ENCODE data around the gene CCDC148.

The CCDC148 gene

GRCh38 chr2:158456309-158457066, at the start of gene CCDC148, which contains the start of gene PKP4:
CCDC148 (minus strand) TSS chr2:158456753; CDS start chr2:158456439, 314 bp downstream.
PKP4 (plus strand) TSS chr2:158456952; CDS start chr2:158533185, 76,233 bp downstream.
- peak; percentile 77 for DNase-seq

DNA sequence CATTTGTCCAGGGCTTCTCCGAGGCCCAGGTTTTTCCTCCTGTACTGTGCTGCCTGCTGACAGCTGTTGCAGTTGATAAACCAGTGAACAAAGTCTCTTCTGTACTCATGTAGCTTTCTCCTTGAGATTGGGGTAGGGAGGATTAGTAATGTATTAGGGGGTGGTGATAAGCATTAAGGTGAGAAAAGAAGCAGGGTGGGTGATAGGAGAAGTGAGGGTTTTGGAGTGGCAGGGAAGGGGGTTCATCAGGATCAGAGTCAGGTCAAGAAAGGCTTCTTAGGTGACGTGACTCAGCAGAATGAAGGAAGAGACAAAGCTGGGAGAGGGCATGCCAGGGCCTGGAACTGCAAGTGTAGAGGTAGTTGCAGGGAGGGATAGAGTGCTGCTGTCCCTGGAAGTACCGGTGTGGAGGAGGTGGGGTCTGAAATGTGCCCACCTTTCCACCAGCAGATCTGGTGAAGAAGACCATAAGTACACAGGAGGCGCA, 48.9 kb upstream of the CCDC148 start:
- no peak for DNase-seq

DNA sequence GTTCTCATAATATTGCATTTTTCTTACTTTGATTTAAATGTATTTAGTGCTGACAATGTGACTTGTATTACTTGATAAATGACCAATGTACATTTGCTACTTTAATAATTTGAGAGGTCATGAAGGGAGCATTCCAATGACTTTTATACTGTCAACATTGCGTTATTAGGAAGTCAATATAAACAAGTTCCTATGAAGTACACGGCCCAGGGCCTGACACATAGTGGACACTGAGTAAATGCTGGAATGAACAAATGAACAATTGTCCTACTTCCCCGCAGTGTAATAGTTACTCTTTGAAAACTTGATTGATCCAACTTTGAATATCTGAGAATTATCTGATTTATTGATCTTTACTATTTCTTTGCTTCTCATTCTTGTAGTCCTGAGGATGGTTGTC, 47.5 kb upstream of the CCDC148 start:
- DNase-seq, result no peak

GRCh38 chr2:158502974-158503373, 46.4 kb upstream of the CCDC148 start:
- DNase-seq, result no peak

DNA sequence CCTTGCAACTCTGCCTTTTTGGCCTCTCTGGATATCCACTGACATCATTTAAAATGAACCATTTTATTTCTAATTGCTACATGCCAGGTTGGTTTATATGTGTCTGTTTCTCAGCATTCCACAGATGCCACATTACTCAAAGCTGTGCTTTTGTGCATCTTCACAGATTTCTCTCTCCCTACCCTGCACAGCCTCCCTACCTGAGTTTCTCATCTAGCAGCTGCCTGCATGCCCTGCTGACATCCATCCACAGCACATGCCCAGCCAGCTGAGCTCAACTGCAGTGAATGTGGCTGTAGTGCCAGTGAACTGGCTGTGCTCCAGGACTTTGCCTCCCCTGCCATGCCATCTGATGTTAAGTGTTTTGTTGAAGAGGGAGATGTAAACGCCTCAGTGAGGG, 44.7 kb upstream of the CCDC148 start:
- DNase-seq, result no peak

DNA sequence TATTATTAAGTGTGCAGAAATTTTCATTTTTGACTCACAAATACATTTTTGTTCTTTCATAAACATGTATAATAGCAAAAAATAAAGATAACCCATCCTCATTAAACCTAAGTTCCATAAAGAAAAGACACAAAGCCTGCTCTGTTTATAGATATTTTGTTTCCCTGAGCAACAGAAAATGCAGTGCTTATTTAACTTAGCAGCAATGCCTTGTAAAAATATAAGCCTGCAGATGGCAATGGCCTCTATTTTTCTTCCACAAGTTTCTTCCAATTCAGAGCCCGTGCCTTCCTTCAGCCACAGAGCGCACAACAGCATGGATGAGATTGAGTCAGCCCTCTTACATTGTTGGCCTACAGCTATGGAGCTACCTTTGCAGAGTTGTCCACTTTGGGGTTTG, 43.8 kb upstream of the CCDC148 start:
- DNase-seq, result no peak

GRCh38 chr2:158499383-158499782, 42.8 kb upstream of the CCDC148 start:
- DNase-seq, result no peak

DNA sequence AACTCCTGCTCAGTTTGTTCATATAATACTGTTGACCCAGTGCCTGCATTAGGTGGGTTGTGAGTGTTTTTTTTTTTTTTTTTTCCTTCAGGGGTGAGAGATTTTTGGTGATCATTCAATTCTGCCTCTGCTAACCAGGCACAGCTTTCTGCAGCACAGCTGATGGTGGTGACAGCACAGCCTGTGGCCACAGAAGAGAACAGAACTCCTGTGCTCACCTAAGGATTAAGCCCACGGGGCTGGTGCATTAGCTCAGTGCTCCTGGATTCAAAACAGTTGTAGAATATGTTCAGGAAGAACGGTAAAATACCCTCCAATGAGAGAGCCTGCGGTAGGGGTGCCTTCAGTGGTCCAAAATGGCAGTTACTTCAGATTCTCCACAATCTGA, 42.2 kb upstream of the CCDC148 start:
- DNase-seq, result no peak

DNA sequence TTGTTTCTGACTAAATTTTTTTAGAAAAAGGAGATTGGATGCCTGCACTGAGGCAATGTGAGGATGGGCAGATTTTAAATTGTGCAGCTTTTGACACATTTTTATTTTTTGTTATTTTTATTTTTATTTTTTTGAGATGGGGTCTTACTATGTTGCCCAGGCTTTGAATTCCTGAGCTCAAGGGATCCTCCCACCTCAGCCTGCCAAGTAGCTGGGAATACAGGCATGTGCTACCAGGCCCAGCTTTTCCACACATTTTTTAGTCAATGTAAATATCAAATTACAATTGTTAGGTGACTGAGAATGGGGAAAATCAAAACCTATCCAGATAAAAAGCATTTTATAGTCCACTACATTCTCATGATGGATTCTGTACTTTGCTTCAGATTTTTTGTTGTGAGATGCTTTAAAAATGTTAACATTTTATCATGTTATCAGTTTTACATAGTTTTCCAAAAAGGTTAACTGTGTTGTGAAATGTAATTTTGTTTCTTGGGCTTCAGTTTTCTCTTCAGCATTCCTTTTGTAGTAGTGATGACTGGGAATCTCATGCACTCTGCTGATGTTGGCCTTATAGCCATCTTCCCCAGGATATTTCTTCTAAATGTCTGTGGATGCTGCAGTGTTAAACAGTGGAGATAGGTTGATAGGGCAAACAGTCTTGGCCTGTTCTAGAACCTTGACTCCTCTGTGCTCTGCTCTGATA, 41.6 kb upstream of the CCDC148 start:
- no peak for DNase-seq

- DNase-seq, result no peak
Observed at GRCh38 chr2:158497486-158497885, 40.9 kb upstream of the CCDC148 start.

DNA sequence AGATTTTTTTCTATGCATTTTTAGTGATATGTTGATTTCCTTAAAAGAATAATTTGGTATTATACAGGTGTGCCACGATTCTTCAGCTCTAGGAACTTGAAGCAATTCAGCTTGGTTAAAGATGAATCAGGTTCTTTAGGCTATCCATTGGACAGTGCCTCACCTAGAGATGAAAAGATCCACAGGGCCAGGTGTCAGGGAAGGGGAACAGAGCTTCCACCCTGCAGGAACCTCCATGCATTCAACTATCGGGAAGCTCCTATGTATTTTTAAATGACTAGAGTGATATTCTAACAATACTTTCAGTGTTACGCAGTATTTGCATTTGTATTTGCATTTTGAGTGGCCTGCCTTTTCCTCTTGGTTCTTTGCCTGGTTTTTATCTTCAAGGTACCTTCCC, 40.4 kb upstream of the CCDC148 start:
- DNase-seq, result no peak

DNA sequence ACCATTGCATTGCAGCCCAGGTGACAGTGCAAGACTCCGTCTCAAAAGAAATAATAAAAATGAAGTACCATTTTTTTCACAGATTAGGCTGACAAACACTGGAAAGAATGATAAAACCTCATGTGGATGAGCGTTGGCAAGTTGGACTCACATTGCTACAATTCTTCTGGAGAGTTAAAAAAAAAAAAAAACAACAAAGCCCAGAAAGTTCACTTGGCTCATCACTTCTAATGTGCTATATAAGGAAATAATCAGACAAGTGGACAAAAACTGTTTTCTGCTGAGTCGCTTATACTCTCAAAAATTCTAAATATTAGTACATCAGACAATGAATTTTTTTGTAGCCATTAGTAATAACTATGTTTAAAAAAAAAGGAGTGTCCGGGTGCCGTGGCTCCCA, 38.6 kb upstream of the CCDC148 start:
- no peak for DNase-seq

- DNase-seq, result peak; percentile 34
Observed at GRCh38 chr2:158493458-158493857, 36.9 kb upstream of the CCDC148 start.

- DNase-seq, result no peak
Observed at GRCh38 chr2:158491072-158491471, 34.5 kb upstream of the CCDC148 start.

DNA sequence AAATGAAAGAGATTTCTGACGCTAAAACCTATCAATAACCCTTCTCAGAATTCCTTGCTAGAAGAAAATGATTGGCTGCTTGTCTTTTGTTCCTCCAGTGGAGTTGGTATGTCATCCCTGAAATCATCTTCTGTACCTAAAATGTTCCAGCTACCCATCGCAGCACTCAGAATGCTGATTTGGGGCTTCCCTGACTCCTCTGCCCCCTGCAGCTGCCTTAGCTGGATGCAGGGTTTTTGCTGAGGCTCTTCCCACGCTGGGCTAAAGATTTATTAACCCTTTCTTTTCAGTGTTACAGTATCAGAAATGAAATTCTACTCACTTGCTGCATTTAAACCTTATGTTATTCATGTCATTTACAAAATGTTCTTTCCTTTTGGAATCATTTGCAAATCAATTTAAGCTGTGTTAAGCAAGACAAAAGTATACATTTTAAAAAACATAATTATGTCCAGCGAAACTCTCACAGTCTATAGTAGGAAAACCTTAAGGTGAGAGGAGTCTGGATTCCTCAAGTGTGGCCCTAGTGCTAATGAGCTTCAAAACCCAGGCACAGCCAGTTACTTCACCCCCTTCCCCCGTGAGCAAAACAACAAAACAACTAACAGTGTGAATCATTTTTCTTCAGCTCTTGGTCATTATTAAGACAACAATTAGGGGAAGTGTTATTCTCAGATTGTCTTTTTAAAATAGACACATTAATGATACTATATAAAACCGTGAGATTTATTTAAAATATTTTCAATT, 33.0 kb upstream of the CCDC148 start:
- no peak for DNase-seq

DNA sequence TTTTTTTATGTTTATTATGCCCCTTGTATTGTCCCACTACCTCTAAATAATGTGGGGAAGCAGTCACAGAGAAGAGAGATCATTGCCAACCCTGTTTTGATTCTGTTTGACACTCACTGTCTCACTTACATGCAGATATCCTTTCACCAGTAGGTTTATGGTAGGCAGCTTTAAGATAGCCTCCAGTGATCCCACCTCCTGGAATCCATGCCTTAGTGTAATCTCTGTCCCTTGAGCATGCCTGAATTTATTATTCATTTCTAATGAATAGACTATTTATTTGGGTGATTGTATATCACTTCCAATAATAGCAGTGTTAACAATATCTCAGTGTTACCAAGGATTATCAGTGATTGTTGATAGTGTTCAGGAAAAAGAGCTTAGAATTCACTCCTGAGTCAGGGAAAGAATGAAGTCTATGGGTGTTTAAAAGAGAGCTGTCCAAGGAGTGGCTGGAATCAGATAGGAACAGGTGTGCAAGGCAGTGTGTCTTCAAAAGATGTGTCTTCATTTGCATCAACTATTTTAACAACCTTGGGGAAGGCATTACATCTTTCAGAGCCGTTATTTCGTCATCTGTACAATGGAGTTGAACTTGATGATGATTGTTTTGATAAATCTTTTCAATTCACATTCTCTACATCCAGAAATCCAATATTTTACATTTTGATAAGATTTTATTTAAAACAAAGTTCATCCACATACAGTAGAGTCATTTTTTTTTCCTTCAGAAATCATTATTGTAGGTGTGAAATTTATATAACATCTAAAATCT, 32.1 kb upstream of the CCDC148 start:
- DNase-seq, result no peak

DNA sequence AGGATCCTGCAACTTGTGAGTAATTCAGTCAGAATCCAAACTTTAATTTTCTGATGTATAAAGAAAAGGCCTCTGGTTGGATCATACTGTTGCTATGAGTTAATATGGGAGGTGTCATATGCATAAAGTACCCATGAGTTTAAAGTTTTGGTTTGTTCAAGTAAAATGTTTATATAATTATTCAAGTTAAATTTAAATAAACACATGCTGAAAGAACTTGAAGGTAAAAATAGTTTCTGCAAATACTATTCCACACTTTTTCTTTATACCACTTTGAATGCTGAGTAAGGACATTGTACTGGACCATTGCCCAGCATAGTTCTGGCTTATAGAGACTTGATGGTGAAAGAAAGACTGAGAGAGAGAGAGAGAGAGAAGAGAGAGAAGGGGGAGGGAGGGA, 30.9 kb upstream of the CCDC148 start:
- DNase-seq, result no peak

DNA sequence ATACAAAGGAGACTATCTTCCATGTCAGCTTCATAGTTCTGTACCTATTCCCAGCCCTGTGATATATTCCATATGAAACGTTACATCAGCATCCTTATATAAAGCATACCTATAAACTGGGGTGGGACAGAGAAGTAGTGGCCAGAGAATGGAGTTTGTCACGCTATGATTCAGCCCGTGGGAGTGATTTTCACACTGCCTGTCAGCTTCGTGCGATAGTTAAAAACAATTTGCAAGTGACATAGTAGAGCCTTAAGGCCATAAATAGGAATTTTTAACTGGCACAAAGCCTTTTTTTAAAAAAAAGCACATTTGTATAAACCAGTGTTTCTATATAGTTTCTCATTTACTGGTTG, 30.4 kb upstream of the CCDC148 start:
- DNase-seq, result no peak

- no peak for DNase-seq
Observed at GRCh38 chr2:158486150-158486969, 29.8 kb upstream of the CCDC148 start.

DNA sequence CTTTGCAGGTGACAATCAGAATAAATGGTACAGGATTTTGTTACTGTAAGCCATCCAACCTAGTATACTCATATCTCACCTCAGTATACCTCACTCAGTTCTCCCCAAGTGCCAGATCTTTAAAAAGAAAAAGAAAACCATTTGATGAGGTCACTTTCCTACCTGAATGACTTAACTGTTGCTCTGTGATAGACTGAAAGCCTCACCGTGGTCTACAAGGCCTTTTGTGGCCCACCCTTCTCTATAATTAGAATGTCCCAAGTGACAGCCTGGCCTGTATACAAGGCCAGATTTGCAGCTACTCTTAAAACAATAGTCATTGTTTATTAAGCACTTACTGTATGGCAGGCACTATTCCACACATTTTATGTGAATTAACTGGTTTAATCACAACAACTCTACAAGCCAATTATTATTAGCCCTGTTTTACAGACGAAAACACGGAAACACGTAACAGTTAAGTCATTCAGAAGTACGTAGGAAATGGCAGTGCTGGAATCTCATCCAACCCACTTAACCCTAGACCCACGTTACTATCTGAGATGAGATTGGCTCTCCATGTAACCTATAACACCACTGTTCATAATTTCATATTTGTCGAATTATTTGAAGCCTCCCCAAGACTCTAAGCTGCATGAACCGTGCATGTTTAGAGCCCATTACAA, 28.5 kb upstream of the CCDC148 start:
- no peak for DNase-seq

DNA sequence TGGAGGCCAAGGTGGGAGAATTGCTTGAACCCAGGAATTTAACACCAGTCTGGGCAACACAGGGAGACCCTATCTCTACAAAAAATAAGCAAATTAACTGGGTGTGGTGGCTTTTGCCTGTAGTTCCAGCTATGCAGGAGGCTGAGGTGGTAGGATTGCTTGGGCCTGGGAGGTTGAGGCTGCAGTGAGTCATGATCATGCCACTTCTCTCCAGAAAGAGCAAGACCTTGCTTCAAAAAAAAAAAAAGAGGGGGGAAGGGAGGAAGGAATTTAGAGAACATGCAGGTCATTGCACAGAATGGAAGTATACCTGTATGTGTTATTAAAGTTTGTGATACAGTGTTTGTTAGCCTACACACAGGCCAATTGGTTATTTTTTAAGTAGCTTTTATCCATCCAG, 26.0 kb upstream of the CCDC148 start:
- DNase-seq, result no peak
